ENCODE results near the gene HAO1. TPM values are rescaled to one million over a fixed set of nuclear protein-coding genes. Genes with fewer than 3 reads are reported as not detected.

Gene HAO1
- polyA plus RNA-seq (2013, experiment 1 of 2) = not detected
- not detected for polyA plus RNA-seq (2013, experiment 2 of 2)

GRCh38 chr20:7940341-7940740, at the start of gene HAO1:
Gene HAO1 (minus strand): TSS chr20:7940458. CDS start chr20:7940422, 36 bp downstream.
- H4K8ac ChIP-seq (ENCODE audit: low read depth, low read length) = no peak within 1 kb of the TSS
- peaks cover 0 to 2% of the 10 kb centered on the region in 2 donors for H3K4me1 ChIP-seq (ENCODE audit: control insufficient read depth in 2 of 2, insufficient read depth in 1 of 2, low read depth in 1 of 2, low read length in 2 of 2)
- H3K4me2 ChIP-seq (ENCODE audit: insufficient read depth, low read length, poor library complexity, severe bottlenecking) = no peak within 1 kb of the TSS
- H3K79me1 ChIP-seq (ENCODE audit: low read depth, low read length) = no peaks in the 10 kb centered on the region
- H3K9ac ChIP-seq (ENCODE audit: low read depth, low read length, poor library complexity) = no peak within 1 kb of the TSS
- no peaks in the 10 kb centered on the region for H3K36me3 ChIP-seq (replicated peaks in 1 of 2; ENCODE audit: control insufficient read depth in 2 of 2, insufficient read depth in 2 of 2, low read length in 2 of 2)
- no peak within 1 kb of the TSS for H3K4me3 ChIP-seq (ENCODE audit: low read length in 2 of 2)
- WGBS, 2 donors (ENCODE audit: extremely low coverage in 2 of 2, insufficient read length in 2 of 2, insufficient replicate concordance in 1 of 2) = no CpG with 5 or more reads among the region's 3 CpGs
- H3K4ac ChIP-seq (ENCODE audit: low read length) = no peak within 1 kb of the TSS
- H3K27me3 ChIP-seq (ENCODE audit: control insufficient read depth in 3 of 3, insufficient read depth in 3 of 3, low read depth in 1 of 3, low read length in 3 of 3) = no peaks in the 10 kb centered on the region
- no peak within 1 kb of the TSS for H3K23ac ChIP-seq (ENCODE audit: low read depth, low read length, poor library complexity)
- no peak within 1 kb of the TSS for H2AFZ ChIP-seq (ENCODE audit: low read length)
- peaks cover 4% of the 10 kb centered on the region in 2 donors for H3K9me3 ChIP-seq (replicated peaks in 1 of 2; ENCODE audit: control insufficient read depth in 2 of 2, insufficient read depth in 1 of 2, low read depth in 1 of 2, low read length in 2 of 2)
- no peak within 1 kb of the TSS for H3K18ac ChIP-seq (ENCODE audit: low read length)
- no peak within 1 kb of the TSS for H2BK12ac ChIP-seq (ENCODE audit: low read length)
- no peak within 1 kb of the TSS for H2AK5ac ChIP-seq (ENCODE audit: low read depth, low read length)
- DNase-seq (ENCODE audit: low spot score) = no peak
- H2BK5ac ChIP-seq (ENCODE audit: low read length) = no peak within 1 kb of the TSS
- no peak within 1 kb of the TSS for H3K27ac ChIP-seq (replicated peaks; ENCODE audit: low read length)
- H3K14ac ChIP-seq (ENCODE audit: low read length) = no peak within 1 kb of the TSS
- H4K91ac ChIP-seq (ENCODE audit: low read depth, low read length, poor library complexity) = no peak within 1 kb of the TSS
- no peak within 1 kb of the TSS for H2BK15ac ChIP-seq (ENCODE audit: low read length)
- no peak within 1 kb of the TSS for H2BK120ac ChIP-seq (ENCODE audit: low read depth, low read length)

GRCh38 chr20:7989379-7989778, 49.1 kb upstream of the HAO1 start:
- Histone ChIP-seq H3K4me1 (ENCODE audit: control insufficient read depth in 2 of 2, insufficient read depth in 1 of 2, low read depth in 1 of 2, low read length in 2 of 2) (no peaks in the 10 kb centered on the region), H3K4me2 (ENCODE audit: insufficient read depth, low read length, poor library complexity, severe bottlenecking) (no peak overlapping the region), H3K14ac (ENCODE audit: low read length) (no peak overlapping the region), H2BK15ac (ENCODE audit: low read length) (no peak overlapping the region), H2BK120ac (ENCODE audit: low read depth, low read length) (no peak overlapping the region), H3K18ac (ENCODE audit: low read length) (no peak overlapping the region), H3K9ac (ENCODE audit: low read depth, low read length, poor library complexity) (no peak overlapping the region), H3K36me3 (replicated peaks in 1 of 2; ENCODE audit: control insufficient read depth in 2 of 2, insufficient read depth in 2 of 2, low read length in 2 of 2) (peaks cover 0 to 25% of the 10 kb centered on the region in 2 donors), H3K79me1 (ENCODE audit: low read depth, low read length) (no peaks in the 10 kb centered on the region), H3K23ac (ENCODE audit: low read depth, low read length, poor library complexity) (no peak overlapping the region), H2BK12ac (ENCODE audit: low read length) (no peak overlapping the region), H2AFZ (ENCODE audit: low read length) (no peak overlapping the region), H3K9me3 (replicated peaks in 1 of 2; ENCODE audit: control insufficient read depth in 2 of 2, insufficient read depth in 1 of 2, low read depth in 1 of 2, low read length in 2 of 2) (peaks cover 0 to 9% of the 10 kb centered on the region in 2 donors), H4K91ac (ENCODE audit: low read depth, low read length, poor library complexity) (no peak overlapping the region), H3K27me3 (ENCODE audit: control insufficient read depth in 3 of 3, insufficient read depth in 3 of 3, low read depth in 1 of 3, low read length in 3 of 3) (no peaks in the 10 kb centered on the region), H2BK5ac (ENCODE audit: low read length) (no peak overlapping the region), H3K4me3 (ENCODE audit: low read length in 2 of 2) (no peak overlapping the region), H4K8ac (ENCODE audit: low read depth, low read length) (no peak overlapping the region), H3K27ac (replicated peaks; ENCODE audit: low read length) (no peak overlapping the region), H2AK5ac (ENCODE audit: low read depth, low read length) (no peak overlapping the region), H3K4ac (ENCODE audit: low read length) (no peak overlapping the region)
- no CpG with 5 or more reads among the region's 1 CpG for WGBS, 2 donors (ENCODE audit: extremely low coverage in 2 of 2, insufficient read length in 2 of 2, insufficient replicate concordance in 1 of 2)
- no peak for DNase-seq (ENCODE audit: low spot score)

- WGBS, 2 donors (ENCODE audit: extremely low coverage in 2 of 2, insufficient read length in 2 of 2, insufficient replicate concordance in 1 of 2) = no CpG with 5 or more reads among the region's 4 CpGs
- H2BK120ac ChIP-seq (ENCODE audit: low read depth, low read length) = no peak overlapping the region
- H3K4me3 ChIP-seq (ENCODE audit: low read length in 2 of 2) = no peak overlapping the region
- no peaks in the 10 kb centered on the region for H3K9me3 ChIP-seq (replicated peaks in 1 of 2; ENCODE audit: control insufficient read depth in 2 of 2, insufficient read depth in 1 of 2, low read depth in 1 of 2, low read length in 2 of 2)
- H3K4me2 ChIP-seq (ENCODE audit: insufficient read depth, low read length, poor library complexity, severe bottlenecking) = no peak overlapping the region
- no peak overlapping the region for H2AFZ ChIP-seq (ENCODE audit: low read length)
- no peak overlapping the region for H2BK12ac ChIP-seq (ENCODE audit: low read length)
- no peak overlapping the region for H3K23ac ChIP-seq (ENCODE audit: low read depth, low read length, poor library complexity)
- H4K91ac ChIP-seq (ENCODE audit: low read depth, low read length, poor library complexity) = no peak overlapping the region
- H3K36me3 ChIP-seq (replicated peaks in 1 of 2; ENCODE audit: control insufficient read depth in 2 of 2, insufficient read depth in 2 of 2, low read length in 2 of 2) = peaks cover 6 to 41% of the 10 kb centered on the region in 2 donors
- no peak overlapping the region for H3K18ac ChIP-seq (ENCODE audit: low read length)
- no peak overlapping the region for H3K4ac ChIP-seq (ENCODE audit: low read length)
- no peak overlapping the region for H2BK5ac ChIP-seq (ENCODE audit: low read length)
- DNase-seq (ENCODE audit: low spot score) = no peak
- H3K9ac ChIP-seq (ENCODE audit: low read depth, low read length, poor library complexity) = no peak overlapping the region
- no peak overlapping the region for H4K8ac ChIP-seq (ENCODE audit: low read depth, low read length)
- no peak overlapping the region for H2BK15ac ChIP-seq (ENCODE audit: low read length)
- no peak overlapping the region for H3K27ac ChIP-seq (replicated peaks; ENCODE audit: low read length)
- H3K79me1 ChIP-seq (ENCODE audit: low read depth, low read length) = no peaks in the 10 kb centered on the region
- H3K27me3 ChIP-seq (ENCODE audit: control insufficient read depth in 3 of 3, insufficient read depth in 3 of 3, low read depth in 1 of 3, low read length in 3 of 3) = no peaks in the 10 kb centered on the region
- H3K4me1 ChIP-seq (ENCODE audit: control insufficient read depth in 2 of 2, insufficient read depth in 1 of 2, low read depth in 1 of 2, low read length in 2 of 2) = peaks cover 0 to 1% of the 10 kb centered on the region in 2 donors
- no peak overlapping the region for H3K14ac ChIP-seq (ENCODE audit: low read length)
- H2AK5ac ChIP-seq (ENCODE audit: low read depth, low read length) = no peak overlapping the region
Observed at GRCh38 chr20:7985916-7986315, 45.7 kb upstream of the HAO1 start.

- Histone ChIP-seq H3K79me1 (ENCODE audit: low read depth, low read length) (no peaks in the 10 kb centered on the region), H3K4me3 (ENCODE audit: low read length in 2 of 2) (no peak overlapping the region), H2BK15ac (ENCODE audit: low read length) (no peak overlapping the region), H4K91ac (ENCODE audit: low read depth, low read length, poor library complexity) (no peak overlapping the region), H3K9me3 (replicated peaks in 1 of 2; ENCODE audit: control insufficient read depth in 2 of 2, insufficient read depth in 1 of 2, low read depth in 1 of 2, low read length in 2 of 2) (no peaks in the 10 kb centered on the region), H2BK5ac (ENCODE audit: low read length) (no peak overlapping the region), H3K27me3 (ENCODE audit: control insufficient read depth in 3 of 3, insufficient read depth in 3 of 3, low read depth in 1 of 3, low read length in 3 of 3) (no peaks in the 10 kb centered on the region), H3K23ac (ENCODE audit: low read depth, low read length, poor library complexity) (no peak overlapping the region), H2BK120ac (ENCODE audit: low read depth, low read length) (no peak overlapping the region), H3K9ac (ENCODE audit: low read depth, low read length, poor library complexity) (no peak overlapping the region), H3K36me3 (replicated peaks in 1 of 2; ENCODE audit: control insufficient read depth in 2 of 2, insufficient read depth in 2 of 2, low read length in 2 of 2) (peaks cover 6 to 45% of the 10 kb centered on the region in 2 donors), H3K18ac (ENCODE audit: low read length) (no peak overlapping the region), H2BK12ac (ENCODE audit: low read length) (no peak overlapping the region), H3K14ac (ENCODE audit: low read length) (no peak overlapping the region), H3K4ac (ENCODE audit: low read length) (no peak overlapping the region), H3K4me1 (ENCODE audit: control insufficient read depth in 2 of 2, insufficient read depth in 1 of 2, low read depth in 1 of 2, low read length in 2 of 2) (peaks cover 0 to 1% of the 10 kb centered on the region in 2 donors), H2AK5ac (ENCODE audit: low read depth, low read length) (no peak overlapping the region), H2AFZ (ENCODE audit: low read length) (no peak overlapping the region), H3K4me2 (ENCODE audit: insufficient read depth, low read length, poor library complexity, severe bottlenecking) (no peak overlapping the region), H3K27ac (replicated peaks; ENCODE audit: low read length) (no peak overlapping the region), H4K8ac (ENCODE audit: low read depth, low read length) (no peak overlapping the region)
- DNase-seq (ENCODE audit: low spot score) = peak; percentile 9
- no CpG with 5 or more reads among the region's 2 CpGs for WGBS, 2 donors (ENCODE audit: extremely low coverage in 2 of 2, insufficient read length in 2 of 2, insufficient replicate concordance in 1 of 2)
Observed at GRCh38 chr20:7984192-7984591, 43.9 kb upstream of the HAO1 start.

Measured in neuronal stem cell (in vitro differentiated cells).